Stomach (tissue), 4 donors: ENCODE measurements around the gene NR6A1.

ENCODE experiments used
- CTCF ChIP-seq, 7 experiments: fragments of 450-650 bp in 4 of 7; fragments of 200-600 bp in 3 of 7; sonication (generic) in 3 of 7; IDR thresholded peaks; one replicate each; pipeline ENCODE4 v1.5.1; 2016 to 2019; ENCODE audit warnings: antibody characterized with exemption in 7 of 7, control low read depth in 2 of 7, mild to moderate bottlenecking in 1 of 7
- POLR2AphosphoS5 ChIP-seq, 3 donors: sonication (generic); formaldehyde crosslinking; IDR thresholded peaks; one replicate each; pipeline ENCODE4 v1.6.1; 2016; ENCODE audit warnings: antibody characterized with exemption in 3 of 3

GRCh38 chr9:124497441-124497840 is 273.7 kb downstream of the NR6A1 start:
- TF ChIP-seq CTCF (IDR thresholded peaks at IDR 0.05) (no peak), POLR2AphosphoS5 (IDR thresholded peaks at IDR 0.05) (no peak)
